ENCODE measurements around the gene TAGLN.
"Not testable (repeated sequence)": the region's sequence is repeated elsewhere in the genome, so short reads cannot be mapped to it uniquely, and the experiment has no call there.

TAGLN gene

DNA sequence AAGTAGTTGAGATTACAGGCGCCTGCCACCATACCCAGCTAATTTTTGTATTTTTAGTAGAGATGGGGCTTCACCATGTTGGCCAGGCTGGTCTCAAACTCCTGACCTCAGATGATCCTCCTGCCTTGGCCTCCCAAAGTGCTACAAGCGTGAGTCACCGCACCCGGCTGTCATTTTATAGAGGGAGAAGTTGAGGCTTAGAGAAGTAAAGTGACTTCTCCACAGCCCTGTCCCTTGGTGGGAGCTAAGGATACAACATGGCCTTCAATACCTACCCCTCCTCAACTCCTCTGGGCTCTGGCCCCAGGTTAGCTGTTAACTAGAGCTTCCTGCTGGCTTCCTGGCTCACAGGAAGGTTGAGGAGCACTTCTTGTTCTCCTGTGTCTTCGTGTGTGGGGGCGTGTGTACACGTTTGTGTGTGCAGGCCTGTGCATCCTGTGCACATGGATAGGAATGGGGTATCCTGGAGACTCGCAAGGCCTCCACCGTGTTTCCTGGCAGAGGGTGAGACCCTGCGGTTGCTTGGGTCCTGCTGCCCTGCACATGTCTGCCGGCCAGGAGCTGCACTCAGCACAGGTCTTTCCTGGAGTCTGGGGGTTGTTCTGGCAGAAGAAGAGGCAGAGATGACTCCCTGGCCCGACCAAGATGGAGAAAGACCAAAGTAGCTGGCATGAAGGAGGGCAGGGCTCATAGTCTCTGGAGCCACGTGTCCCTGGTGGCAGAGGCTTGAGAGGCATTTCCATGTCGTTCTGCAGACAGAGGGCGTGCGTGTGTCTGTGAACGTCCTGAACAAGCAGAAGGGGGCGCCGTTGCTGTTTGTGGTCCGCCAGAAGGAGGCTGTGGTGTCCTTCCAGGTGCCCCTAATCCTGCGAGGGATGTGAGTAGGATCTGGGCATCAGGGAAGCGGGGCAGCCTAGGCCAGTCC is 18.2 kb upstream of the TAGLN start:
- DNase-seq (ENCODE audit: low read depth) = peak; percentile 25

DNA sequence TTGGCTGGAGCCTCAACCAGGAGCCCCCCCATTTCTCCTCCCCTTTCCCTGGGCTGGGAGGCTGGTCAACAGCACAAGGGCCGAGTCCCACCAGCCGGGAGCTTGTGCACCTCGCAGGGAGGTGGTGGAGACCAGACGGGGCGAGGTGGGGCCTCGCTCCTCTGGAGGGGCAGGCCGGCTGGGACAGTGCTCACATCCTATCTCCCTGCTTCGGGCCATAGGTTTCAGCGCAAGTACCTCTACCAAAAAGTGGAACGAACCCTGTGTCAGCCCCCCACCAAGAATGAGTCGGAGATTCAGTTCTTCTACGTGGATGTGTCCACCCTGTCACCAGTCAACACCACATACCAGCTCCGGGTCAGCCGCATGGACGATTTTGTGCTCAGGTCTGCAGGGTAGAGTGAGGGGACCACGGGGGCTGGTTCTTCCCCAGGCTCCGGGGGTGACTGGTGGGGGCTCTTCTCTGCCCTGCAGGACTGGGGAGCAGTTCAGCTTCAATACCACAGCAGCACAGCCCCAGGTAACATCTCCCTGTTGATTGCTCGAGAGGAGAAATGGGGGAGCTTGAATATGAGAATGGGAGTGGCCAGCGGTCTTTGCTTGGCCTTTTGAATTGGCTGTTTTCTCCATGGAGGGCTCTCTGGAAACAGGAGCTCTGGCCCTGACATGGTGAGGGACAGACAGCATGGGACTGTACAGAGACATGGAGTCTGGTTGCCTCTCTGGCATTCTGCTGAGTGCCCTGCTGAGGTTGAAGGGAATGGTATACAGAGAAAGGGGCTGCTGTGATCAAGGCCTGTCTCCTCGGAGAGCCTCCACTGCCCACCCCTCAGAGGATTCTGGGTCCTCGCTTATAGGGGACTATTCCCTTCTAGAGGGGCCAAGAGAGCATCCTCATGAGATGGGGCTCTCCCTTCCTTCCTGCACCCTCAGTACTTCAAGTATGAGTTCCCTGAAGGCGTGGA is 17.3 kb upstream of the TAGLN start:
- no peak for DNase-seq (ENCODE audit: low read depth)

DNA sequence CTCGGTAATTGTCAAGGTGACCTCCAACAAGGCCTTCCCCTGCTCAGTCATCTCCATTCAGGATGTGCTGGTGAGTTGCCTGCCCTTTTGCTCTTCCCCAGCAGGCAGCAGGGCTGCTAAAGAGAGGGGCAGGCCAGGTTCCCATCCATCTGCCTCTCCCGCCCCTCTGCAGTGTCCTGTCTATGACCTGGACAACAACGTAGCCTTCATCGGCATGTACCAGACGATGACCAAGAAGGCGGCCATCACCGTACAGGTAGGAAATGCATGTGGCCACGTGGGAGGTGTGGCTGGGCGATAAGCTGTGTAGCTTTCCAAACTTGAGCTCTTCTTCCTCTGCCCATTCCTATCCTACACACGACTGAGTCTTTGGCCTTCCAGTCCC is 16.6 kb upstream of the TAGLN start:
- DNase-seq (ENCODE audit: low read depth) = no peak

DNA sequence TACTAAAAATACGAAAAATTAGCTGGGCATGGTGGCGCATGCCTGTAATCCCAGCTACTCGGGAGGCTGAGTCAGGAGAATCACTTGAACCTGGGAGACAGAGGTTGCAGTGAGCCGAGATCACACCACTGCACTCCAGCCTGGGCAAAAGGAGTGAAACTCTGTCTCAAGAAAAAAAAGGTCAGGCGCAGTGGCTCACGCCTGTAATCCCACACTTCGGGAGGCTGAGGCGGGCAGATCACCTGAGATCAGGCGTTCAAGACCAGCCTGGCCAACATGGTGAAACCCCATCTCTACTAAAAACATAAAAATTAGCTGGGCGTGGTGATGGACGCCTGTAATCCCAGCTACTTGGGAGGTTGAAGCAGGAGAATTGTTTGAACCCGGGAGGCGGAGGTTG is 16.0 kb upstream of the TAGLN start:
- DNase-seq (ENCODE audit: low read depth) = not testable (repeated sequence)

DNA sequence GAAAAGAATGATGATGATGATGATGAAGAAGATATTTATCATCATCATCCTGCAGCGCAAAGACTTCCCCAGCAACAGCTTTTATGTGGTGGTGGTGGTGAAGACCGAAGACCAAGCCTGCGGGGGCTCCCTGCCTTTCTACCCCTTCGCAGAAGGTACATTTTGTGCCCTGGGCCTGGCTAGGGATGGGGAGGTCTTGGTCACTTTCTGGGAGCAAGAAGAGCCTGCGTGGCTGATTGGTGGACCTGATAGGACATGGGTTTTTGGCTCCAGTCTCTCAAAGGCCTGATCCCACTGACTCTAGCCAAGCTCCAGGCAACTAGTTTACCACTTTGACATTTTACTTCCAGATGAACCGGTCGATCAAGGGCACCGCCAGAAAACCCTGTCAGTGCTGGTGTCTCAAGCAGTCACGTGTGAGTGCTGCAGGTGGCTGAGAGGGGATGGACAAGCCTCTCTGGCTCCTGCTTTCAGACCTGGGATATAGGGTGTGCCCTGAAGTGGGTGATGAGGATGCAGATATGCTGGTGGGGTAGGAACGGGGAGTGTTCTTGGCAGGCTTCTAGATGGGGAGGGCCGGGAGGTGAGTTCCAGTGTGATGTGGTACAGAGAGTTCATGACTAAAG is 15.3 kb upstream of the TAGLN start:
- no peak for DNase-seq (ENCODE audit: low read depth)

DNA sequence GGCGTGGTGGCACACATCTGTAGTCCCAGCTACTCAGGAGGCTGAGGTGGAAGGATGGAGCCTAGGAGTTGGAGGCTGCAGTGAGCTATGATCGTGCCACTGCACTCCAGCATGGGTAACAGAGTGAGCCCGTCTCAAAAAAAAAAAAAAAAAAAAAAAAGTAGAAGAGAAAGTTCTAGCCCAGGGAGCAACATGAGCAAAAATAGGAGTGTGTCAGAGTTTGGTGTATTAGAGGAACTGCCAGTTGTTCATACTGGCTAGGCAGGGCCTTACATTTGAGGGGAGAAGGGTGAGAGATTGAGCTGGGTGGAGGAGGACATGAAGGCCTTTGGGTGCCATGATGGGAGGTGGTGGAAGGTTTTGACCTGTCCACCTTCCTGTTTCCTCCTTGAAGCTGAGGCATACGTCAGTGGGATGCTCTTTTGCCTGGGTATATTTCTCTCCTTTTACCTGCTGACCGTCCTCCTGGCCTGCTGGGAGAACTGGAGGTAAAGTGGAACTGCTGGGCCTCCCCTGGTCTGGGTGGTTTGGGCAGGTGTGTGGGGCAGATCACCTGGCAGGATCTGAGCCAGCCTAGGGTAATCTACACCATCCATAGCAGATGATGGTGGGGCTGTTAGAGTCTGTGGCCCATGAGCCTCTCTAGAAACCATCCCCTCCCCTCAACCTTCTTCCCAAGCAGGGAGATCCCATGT is 13.3 kb upstream of the TAGLN start:
- no peak for DNase-seq (ENCODE audit: low read depth)

DNA sequence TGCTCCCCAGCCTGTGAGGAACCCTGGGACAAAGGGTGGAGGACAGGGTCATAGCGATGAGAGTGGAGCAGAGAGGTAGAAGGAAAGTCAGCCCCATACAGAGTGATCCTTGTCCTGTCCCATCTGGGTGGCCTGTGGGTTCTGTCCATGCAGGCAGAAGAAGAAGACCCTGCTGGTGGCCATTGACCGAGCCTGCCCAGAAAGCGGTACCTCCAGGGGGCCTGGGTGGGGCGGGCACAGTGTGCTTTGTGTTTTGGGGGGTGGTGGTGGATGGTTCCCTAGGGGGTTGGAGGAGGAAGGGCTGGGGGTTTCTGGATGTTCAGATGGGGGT is 12.8 kb upstream of the TAGLN start:
- no peak for DNase-seq (ENCODE audit: low read depth)

DNA sequence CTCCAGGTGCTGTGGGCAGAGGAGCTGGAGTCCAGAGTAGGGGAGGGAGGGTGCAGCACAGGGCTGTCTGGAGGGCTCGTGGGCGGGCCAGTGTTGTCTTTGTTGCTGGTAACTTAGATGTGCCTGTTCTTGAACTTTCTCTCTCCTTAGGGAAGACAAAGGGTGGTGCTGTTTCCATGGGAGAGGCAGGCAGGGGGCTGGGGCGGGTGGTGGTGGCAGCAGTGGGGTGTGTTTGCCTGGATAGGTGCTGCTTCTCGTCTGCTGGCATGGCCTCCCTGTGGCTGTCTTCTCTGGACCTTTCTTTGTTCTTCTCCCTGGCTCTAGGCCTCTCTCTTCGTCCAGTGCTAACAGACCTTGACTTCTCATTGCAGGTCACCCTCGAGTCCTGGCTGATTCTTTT is 12.2 kb upstream of the TAGLN start:
- DNase-seq (ENCODE audit: low read depth) = no peak

DNA sequence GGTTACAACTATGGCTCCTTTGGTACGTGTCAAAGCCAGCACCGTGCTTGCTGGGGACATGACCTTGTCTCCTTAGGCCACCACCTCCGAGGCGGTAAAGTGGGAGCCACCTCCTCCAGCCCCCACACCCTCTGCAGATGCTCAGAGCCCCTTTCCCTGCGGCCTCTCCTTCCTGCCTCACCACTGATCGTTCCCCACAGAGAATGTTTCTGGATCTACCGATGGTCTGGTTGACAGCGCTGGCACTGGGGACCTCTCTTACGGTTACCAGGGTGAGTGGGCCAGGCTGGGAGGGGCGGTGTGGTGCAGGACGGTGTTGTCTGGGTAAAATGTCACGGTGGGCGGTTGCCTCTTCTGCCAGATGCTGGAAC is 11.8 kb upstream of the TAGLN start:
- DNase-seq (ENCODE audit: low read depth) = no peak

DNA sequence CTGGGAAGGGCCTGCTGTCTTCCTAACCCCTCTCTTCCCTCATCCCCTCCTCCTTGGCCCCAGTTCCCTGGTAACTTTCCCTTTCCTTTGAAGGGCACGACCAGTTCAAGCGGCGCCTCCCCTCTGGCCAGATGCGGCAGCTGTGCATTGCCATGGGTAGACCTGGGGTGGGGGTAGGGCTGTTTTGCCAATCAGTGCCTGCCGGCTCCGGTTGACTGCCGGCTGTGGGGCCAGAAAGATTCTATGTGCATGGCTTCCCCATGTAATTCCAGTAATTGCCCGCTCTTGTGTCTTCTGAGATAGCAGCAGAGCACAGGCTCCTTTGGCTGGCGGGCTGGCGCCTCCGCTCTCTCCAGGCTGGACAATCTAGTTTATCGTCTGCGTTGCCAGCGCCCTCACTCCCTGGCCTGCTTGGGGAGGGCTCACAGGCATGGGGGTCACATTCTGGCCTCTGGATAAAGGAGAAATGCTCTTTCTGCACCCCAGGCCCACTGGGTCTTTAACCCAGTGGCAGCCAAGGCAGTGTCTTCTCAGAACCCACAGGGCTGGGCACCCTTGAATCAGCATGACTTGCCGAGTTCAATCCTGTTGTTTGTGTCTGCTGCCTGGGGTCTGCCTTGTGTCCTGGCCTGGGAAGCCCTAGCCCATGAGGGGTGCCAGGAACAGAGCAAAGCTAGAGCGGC is 11.2 kb upstream of the TAGLN start:
- no peak for DNase-seq (ENCODE audit: low read depth)

DNA sequence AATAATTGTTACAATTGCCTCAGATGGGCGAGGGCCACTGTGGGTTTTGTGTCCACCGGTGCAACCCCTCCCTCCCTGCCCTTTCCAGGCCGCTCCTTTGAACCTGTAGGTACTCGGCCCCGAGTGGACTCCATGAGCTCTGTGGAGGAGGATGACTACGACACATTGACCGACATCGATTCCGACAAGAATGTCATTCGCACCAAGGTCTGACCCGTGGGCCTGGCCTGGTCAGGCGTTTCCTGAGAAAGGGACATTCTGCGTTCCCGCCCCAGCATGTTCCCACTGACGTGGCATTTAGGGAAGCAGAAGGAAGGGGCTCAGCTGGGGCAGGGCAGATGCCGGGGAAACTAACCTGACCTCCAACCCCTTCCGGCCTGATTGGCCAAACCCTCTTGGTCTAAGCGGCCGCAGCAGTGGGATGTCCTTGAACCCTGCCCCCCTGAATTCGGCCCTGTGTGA is 10.5 kb upstream of the TAGLN start:
- DNase-seq (ENCODE audit: low read depth) = no peak

DNA sequence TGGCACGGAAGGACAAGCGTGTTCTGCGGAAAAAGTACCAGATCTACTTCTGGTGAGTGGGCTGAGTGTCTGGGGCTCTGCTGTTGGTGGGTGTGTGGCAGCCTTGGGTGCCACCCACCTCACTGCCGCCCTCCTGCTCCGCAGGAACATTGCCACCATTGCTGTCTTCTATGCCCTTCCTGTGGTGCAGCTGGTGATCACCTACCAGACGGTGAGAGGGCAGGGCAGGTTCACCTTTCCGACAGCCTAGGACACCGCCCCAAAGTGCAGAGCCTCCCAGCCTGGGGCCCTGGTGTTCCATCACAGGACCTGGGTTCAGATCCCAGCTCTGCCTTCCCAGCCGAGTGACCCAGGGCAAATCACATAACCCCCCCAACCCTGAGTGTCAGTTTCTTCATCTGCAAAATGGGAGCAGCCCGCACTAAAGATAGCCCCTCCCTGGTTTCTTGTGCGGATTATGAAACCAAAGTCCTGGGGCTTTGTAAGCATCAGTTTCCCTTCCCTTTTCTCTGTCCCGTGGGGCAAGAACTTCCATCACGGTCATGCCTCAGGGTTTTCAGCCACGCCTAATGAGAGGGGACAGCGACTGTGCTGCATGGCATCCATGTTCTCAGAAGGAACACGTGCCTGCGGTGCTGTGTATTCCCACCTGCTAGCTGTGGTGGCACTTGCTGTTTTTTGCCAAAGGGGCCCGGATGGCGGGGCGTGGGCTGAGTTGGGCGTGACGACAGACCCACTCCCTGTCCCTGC is 9.8 kb upstream of the TAGLN start:
- no peak for DNase-seq (ENCODE audit: low read depth)

DNA sequence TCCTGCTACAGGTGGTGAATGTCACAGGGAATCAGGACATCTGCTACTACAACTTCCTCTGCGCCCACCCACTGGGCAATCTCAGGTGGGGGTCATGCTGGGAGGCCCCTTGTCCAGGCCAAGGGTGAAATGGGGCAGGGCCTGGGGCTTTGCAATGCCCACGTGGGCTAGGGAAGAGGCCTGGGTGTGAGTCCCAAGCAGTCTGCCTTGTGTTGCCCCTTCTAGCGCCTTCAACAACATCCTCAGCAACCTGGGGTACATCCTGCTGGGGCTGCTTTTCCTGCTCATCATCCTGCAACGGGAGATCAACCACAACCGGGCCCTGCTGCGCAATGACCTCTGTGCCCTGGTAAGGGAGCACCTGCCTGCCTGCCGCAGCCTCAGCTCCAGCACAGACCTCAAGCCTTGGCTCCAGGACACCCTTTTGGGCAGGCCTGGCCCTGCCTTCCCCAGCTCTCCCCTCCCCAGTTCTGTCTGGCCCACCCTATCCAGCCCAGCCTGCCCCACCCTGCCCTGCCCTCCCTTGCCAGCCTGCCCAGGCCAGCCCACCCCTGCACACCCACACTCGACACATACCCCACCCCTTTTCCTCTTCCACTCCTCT is 9.1 kb upstream of the TAGLN start:
- no peak for DNase-seq (ENCODE audit: low read depth)

DNA sequence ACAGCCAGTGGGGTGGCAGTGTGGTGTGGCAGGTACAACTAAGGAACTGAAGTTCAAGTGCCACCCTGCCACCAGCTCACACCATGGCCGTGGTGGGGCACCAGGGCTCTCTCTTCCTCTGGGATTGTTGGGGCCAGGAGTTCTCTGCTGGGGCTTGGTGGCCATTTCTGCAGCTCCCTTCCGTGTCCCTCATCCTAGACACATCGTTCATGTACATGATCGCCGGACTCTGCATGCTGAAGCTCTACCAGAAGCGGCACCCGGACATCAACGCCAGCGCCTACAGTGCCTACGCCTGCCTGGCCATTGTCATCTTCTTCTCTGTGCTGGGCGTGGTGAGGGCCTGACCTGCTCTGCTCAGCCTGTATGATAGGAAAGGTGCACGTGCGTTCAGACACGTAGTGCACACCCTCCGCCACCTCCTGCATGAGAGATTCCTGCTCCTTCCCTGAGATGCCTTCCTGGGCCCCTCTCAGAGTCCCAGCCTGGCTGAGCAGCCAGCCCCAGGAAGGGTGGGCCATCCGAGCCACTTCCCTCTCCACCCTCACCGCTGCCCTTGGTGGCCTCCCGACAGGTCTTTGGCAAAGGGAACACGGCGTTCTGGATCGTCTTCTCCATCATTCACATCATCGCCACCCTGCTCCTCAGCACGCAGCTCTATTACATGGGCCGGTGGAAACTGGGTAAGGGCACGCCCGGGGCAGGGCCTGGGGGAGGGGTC is 7.3 kb upstream of the TAGLN start:
- no peak for DNase-seq (ENCODE audit: low read depth)

DNA sequence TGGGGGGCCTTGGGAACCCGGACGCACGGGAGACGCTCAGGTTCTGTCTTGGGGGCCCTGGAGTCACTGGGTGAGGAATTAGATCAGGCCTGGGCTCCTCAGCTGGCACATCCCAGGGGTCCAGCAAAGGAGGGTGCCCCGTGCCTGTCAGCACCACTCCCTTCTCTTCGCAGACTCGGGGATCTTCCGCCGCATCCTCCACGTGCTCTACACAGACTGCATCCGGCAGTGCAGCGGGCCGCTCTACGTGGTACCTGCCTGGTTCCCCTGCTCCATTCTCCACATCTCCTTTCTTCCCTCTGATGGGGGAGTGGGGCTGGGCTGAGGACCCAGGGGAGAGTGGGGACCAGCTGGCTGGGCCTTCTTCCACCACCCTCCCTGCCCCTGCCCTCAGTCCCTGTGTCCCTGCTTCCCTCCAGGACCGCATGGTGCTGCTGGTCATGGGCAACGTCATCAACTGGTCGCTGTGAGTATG is 6.7 kb upstream of the TAGLN start:
- no peak for DNase-seq (ENCODE audit: low read depth)

DNA sequence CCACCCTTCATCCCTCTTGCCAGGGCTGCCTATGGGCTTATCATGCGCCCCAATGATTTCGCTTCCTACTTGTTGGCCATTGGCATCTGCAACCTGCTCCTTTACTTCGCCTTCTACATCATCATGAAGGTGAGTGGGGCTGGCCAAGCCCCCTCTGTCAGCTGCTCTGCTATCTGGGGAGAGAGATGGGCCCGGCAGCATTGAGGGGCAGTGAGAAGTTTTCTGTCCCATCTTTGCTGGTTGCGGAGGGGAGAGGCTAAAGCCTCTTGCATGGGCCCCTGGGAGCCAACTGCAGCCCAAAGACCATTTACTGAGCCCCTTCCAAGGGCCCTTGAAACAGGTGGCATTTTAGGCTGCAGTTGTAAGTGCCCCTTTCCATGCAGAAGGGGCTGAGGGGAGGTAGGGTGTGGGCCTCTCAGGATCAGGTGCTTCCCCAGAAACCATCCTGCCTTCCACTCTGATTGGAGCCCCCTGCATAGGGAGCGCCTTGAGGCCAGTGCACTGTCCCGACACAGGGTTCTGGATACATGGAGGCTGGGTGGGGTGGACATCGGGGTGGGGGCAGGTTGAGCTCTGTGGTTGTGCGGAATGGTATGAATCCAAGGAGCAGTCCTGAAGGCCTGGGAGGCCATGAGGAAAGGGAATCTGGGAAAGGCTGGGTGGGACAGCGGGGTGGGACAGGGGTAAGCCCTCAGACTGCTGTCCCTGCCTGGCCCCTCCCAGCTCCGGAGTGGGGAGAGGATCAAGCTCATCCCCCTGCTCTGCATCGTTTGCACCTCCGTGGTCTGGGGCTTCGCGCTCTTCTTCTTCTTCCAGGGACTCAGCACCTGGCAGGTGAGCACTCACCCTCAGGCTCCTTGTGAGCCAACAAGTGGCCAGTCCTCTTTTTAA is 5.8 kb upstream of the TAGLN start:
- no peak for DNase-seq (ENCODE audit: low read depth)

DNA sequence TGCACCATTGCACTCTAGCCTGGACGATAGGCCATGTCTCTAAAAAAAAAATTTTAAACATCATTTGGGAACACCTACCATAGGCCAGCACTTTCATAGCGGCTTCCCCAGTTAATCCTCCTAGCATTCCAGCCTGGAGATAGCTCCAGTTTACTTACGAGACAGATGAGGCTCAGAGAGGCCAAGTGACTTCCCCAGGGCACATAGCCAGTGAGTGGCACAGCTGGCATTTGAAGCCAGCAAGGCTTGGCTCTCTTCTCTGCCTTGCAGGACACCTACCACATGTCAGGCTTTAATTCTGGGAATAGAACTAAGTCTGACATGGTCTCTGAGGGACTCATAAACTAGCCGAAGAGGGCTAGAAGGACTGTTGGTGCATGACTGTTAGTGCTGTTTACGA is 4.9 kb upstream of the TAGLN start:
- no peak for DNase-seq (ENCODE audit: low read depth)

DNA sequence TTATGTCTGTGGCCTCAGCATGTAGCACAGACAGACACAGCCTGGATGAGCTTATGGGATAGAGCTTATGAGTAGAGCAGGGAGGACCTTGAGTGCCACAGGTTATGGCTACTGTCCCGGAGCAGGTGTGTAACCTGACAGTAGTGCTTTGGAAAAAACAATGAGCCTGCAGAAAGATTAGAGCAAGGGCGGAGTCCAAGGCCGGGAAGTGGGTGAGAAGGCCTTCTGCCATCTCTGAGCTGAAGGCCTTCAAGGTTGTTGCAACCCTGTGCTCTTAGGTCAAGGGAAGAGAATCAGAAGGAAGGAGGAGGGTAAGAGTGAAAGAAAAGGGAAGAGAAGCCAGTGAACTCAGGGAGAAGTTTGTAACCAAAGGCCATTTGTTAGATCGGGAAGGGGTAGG is 3.9 kb upstream of the TAGLN start:
- DNase-seq (ENCODE audit: low read depth) = no peak

All from activated T-helper 1 cell treated with Interleukin-2 at 50 U/mL for 16 hours (primary cell).